PC-3 (cell line): ENCODE data around the gene CD99L2. TPM values are rescaled to one million over a fixed set of nuclear protein-coding genes. Genes with fewer than 3 reads are reported as not detected.

Experiments used
- ATAC-seq: fragments of 200-7000 bp; cut with Tn5 transposase; 2 replicates; pipeline ENCODE4 v1.9.1; 2020; ENCODE audit warnings: mild to moderate bottlenecking, moderate library complexity
- BruUV-seq: library from RNA; stranded (reverse); fragments of 400-500 nt; replicated peaks from 2 replicates; lab custom pipeline; 2021; lab: Mats Ljungman, UMichigan
- CTCF ChIA-PET: fragments of 300-600 bp; sonication (Branson Sonifier 250); formaldehyde crosslinking; loops from one replicate; lab custom pipeline; 2022; ENCODE audit warnings: antibody characterized with exemption; lab: Charles Lee
- POLR2A ChIA-PET: fragments of 300-600 bp; sonication (Branson Sonifier 250); formaldehyde crosslinking; loops from one replicate; lab custom pipeline; 2022; ENCODE audit warnings: antibody characterized with exemption; ENCODE audit not compliant: unreplicated experiment; lab: Charles Lee
- DNase-seq: peaks from one replicate; pipeline ENCODE4 v3.0.0-alpha.2; 2015
- H2AFZ ChIP-seq: fragments of 300-600 bp; sonication (generic); 2 replicates; pipeline ENCODE4 v1.6.0; 2016; ENCODE audit warnings: antibody characterized with exemption, low read length
- H3F3A ChIP-seq: fragments of 300-600 bp; sonication (generic); one replicate; pipeline ENCODE4 v1.6.0; 2017; ENCODE audit warnings: antibody characterized with exemption, low read length, control low read depth, mild to moderate bottlenecking; ENCODE audit not compliant: unreplicated experiment
- H3K27ac ChIP-seq: fragments of 300-600 bp; sonication (generic); 2 replicates; pipeline ENCODE4 v1.5.1; 2016; ENCODE audit warnings: mild to moderate bottlenecking, low read length
- H3K27me3 ChIP-seq: fragments of 300-600 bp; sonication (generic); 2 replicates; pipeline ENCODE4 v1.6.1; 2016; ENCODE audit warnings: low read length, mixed read lengths
- H3K36me3 ChIP-seq: fragments of 300-600 bp; sonication (generic); 2 replicates; pipeline ENCODE4 v1.6.1; 2016; ENCODE audit warnings: low read depth, mixed run types, low read length, mixed read lengths
- H3K4me1 ChIP-seq: fragments of 300-600 bp; sonication (generic); 2 replicates; pipeline ENCODE4 v1.5.1; 2016; ENCODE audit warnings: low read length; ENCODE audit not compliant: insufficient read depth
- H3K4me2 ChIP-seq: fragments of 300-600 bp; sonication (generic); 2 replicates; pipeline ENCODE4 v1.6.0; 2016; ENCODE audit warnings: low read length
- H3K4me3 ChIP-seq: fragments of 300-600 bp; sonication (generic); 2 replicates; pipeline ENCODE4 v1.5.1; 2016; ENCODE audit warnings: mild to moderate bottlenecking, low read length, mixed read lengths
- H3K79me2 ChIP-seq: fragments of 300-600 bp; sonication (generic); 2 replicates; pipeline ENCODE4 v1.6.1; 2017; ENCODE audit warnings: low read length, mixed read lengths
- H3K9ac ChIP-seq: fragments of 300-600 bp; sonication (generic); 2 replicates; pipeline ENCODE4 v1.6.0; 2016; ENCODE audit warnings: mild to moderate bottlenecking, low read length
- H3K9me2 ChIP-seq: fragments of 300-600 bp; sonication (generic); replicated peaks from 2 replicates; pipeline ENCODE4 v1.6.1; 2016; ENCODE audit warnings: mixed run types, low read length, mixed read lengths
- H3K9me3 ChIP-seq: fragments of 300-600 bp; sonication (generic); 2 replicates; pipeline ENCODE4 v1.6.1; 2016; ENCODE audit warnings: low read length, mixed read lengths
- H4K20me1 ChIP-seq: fragments of 300-600 bp; sonication (generic); 2 replicates; pipeline ENCODE4 v1.6.1; 2016; ENCODE audit warnings: low read length, mixed read lengths
- CTCF ChIP-seq: fragments of 300-600 bp; sonication (generic); conservative IDR thresholded peaks from 2 replicates; pipeline ENCODE4 v1.5.1; 2017; ENCODE audit warnings: antibody characterized with exemption, low read depth, mild to moderate bottlenecking, low read length
- EZH2 ChIP-seq: fragments of 300-600 bp; sonication (generic); IDR thresholded peaks from one replicate; pipeline ENCODE4 v1.6.1; 2017; ENCODE audit warnings: antibody characterized with exemption, mild to moderate bottlenecking, low read length; ENCODE audit not compliant: unreplicated experiment
- EZH2phosphoT487 ChIP-seq: fragments of 300-600 bp; sonication (generic); IDR thresholded peaks from 2 replicates; pipeline ENCODE4 v1.6.1; 2018; ENCODE audit warnings: mild to moderate bottlenecking, antibody characterized with exemption, low read length, borderline replicate concordance
- intact Hi-C: fragments of 100-400 bp; cut with micrococcal nuclease; formaldehyde crosslinking; loops from 2 replicates; pipeline ENCODE4 v1.9.0; 2023
- total RNA-seq: library from RNA; depleted of rRNA; stranded (reverse); fragments of >200 nt; gene quantifications from 2 replicates; pipeline ENCODE4 v1.2.3, GENCODE V29; 2014

CD99L2 gene
- total RNA-seq, 1 experiment from 2014 or later = 9.4 TPM

GRCh38 chrX:150790021-150790420 is 108.4 kb downstream of the CD99L2 start:
- TF ChIP-seq CTCF (no peak), EZH2 (no peak), EZH2phosphoT487 (no peak)
- CTCF ChIA-PET = no interaction called here
- intact Hi-C loops = loop anchor here (10.0 kb wide), 1 partner anchor 105 kb away; the partner anchor contains the start of gene CD99L2
- H3K27me3 ChIP-seq = no peaks in the 10 kb centered on the region
- no peaks in the 10 kb centered on the region for H3K4me1 ChIP-seq
- no TSS peak for BruUV-seq
- H3K27ac ChIP-seq = no peak overlapping the region
- H3K9ac ChIP-seq = no peak overlapping the region
- no peaks in the 10 kb centered on the region for H3K9me2 ChIP-seq
- H3K4me3 ChIP-seq = no peak overlapping the region
- no peaks in the 10 kb centered on the region for H3F3A ChIP-seq
- H3K9me3 ChIP-seq = no peaks in the 10 kb centered on the region
- ATAC-seq (no peak), DNase-seq (no peak)
- H2AFZ ChIP-seq = no peak overlapping the region
- H3K4me2 ChIP-seq = no peak overlapping the region
- no peaks in the 10 kb centered on the region; the same call in 1 of the 2 replicates for H3K36me3 ChIP-seq
- no peaks in the 10 kb centered on the region for H3K79me2 ChIP-seq
- POLR2A ChIA-PET = no interaction called here
- H4K20me1 ChIP-seq = no peaks in the 10 kb centered on the region

- ATAC-seq (no peak), DNase-seq (no peak)
- Histone ChIP-seq H3K9me3 (no peaks in the 10 kb centered on the region), H3K4me3 (no peak overlapping the region), H3K4me1 (no peaks in the 10 kb centered on the region), H3K27me3 (no peaks in the 10 kb centered on the region), H3K9me2 (no peaks in the 10 kb centered on the region), H4K20me1 (no peaks in the 10 kb centered on the region), H3K4me2 (no peak overlapping the region), H3F3A (no peaks in the 10 kb centered on the region), H2AFZ (no peak overlapping the region), H3K36me3 (no peaks in the 10 kb centered on the region), H3K79me2 (no peaks in the 10 kb centered on the region), H3K9ac (no peak overlapping the region), H3K27ac (no peak overlapping the region)
- BruUV-seq = no TSS peak
- TF ChIP-seq CTCF = no peak
- no peak for TF ChIP-seq EZH2phosphoT487
- TF ChIP-seq EZH2 = no peak
- ChIA-PET POLR2A (no interaction called here), CTCF (no interaction called here)
- intact Hi-C loops = no loop called here
Measured at GRCh38 chrX:150781677-150782076, 116.8 kb downstream of the CD99L2 start.

GRCh38 chrX:150779385-150779784 is 119.1 kb downstream of the CD99L2 start:
- no TSS peak for BruUV-seq
- Histone ChIP-seq H3K27me3 (no peaks in the 10 kb centered on the region), H3K36me3 (no peaks in the 10 kb centered on the region), H3K4me3 (no peak overlapping the region), H4K20me1 (no peaks in the 10 kb centered on the region), H3K4me2 (no peak overlapping the region), H3F3A (no peaks in the 10 kb centered on the region), H3K9me3 (no peaks in the 10 kb centered on the region), H3K9me2 (no peaks in the 10 kb centered on the region), H3K27ac (no peak overlapping the region), H2AFZ (no peak overlapping the region), H3K4me1 (no peaks in the 10 kb centered on the region), H3K79me2 (no peaks in the 10 kb centered on the region), H3K9ac (no peak overlapping the region)
- DNase-seq (no peak), ATAC-seq (no peak)
- ChIA-PET CTCF (no interaction called here), POLR2A (no interaction called here)
- intact Hi-C loops = no loop called here
- TF ChIP-seq EZH2 (no peak), EZH2phosphoT487 (no peak), CTCF (no peak)
